Duodenal mucosa (tissue), 2 donors: Measurements from ENCODE around the gene MLPH.

Experiments
- H3K27ac ChIP-seq: one replicate; pipeline ENCODE4 v1.7.0; 2013; ENCODE audit warnings: low read depth, low read length
- H3K27me3 ChIP-seq, 2 donors: one replicate each; pipeline ENCODE4 v1.7.0; 2013; ENCODE audit warnings: low read length in 2 of 2, control low read depth in 1 of 2; ENCODE audit not compliant: insufficient read depth in 2 of 2, control insufficient read depth in 1 of 2
- H3K36me3 ChIP-seq, 2 donors: one replicate each; pipeline ENCODE4 v1.7.0; 2013; ENCODE audit warnings: low read length in 2 of 2, control low read depth in 1 of 2; ENCODE audit not compliant: insufficient read depth in 2 of 2, control insufficient read depth in 1 of 2
- H3K4me1 ChIP-seq, 2 donors: one replicate each; pipeline ENCODE4 v1.7.0; 2013; ENCODE audit warnings: low read length in 2 of 2, control low read depth in 1 of 2; ENCODE audit not compliant: insufficient read depth in 2 of 2, control insufficient read depth in 1 of 2
- H3K4me3 ChIP-seq, 2 donors: one replicate each; pipeline ENCODE4 v1.7.0; 2013; ENCODE audit warnings: low read length in 2 of 2, low read depth in 1 of 2
- H3K9ac ChIP-seq, 2 donors: one replicate each; pipeline ENCODE4 v1.7.0; 2013; ENCODE audit warnings: low read length in 2 of 2, low read depth in 1 of 2
- H3K9me3 ChIP-seq, 2 donors: one replicate each; pipeline ENCODE4 v1.7.0; 2013; ENCODE audit warnings: low read length in 2 of 2, control low read depth in 1 of 2; ENCODE audit not compliant: control insufficient read depth in 1 of 2

MLPH gene

DNA sequence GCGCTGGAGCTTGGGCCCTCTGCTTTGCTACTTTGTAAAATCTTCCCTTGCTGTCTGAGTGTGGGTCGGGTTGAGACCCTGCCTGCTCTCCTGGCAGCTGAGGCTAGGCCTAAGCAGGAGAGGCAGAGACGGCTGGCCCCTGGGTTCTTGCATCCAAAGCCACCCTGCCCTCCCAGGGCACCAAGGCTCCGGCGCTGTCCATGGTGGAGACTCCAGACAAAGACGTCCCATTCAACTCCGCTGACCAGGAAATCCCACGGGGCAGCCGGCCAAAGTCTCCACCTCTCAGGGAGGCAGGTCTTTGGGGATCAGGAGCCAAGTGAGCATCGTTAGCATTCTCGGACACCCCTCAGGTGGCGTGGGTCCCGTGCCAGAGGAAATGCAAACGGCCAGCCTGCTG is 76.8 kb downstream of the MLPH start:
- peaks cover 0 to 1% of the 10 kb centered on the region in 2 donors for H3K9me3 ChIP-seq
- no peak overlapping the region for H3K27ac ChIP-seq
- peaks cover 8 to 11% of the 10 kb centered on the region in 2 donors for H3K27me3 ChIP-seq
- no peaks in the 10 kb centered on the region for H3K4me1 ChIP-seq
- no peaks in the 10 kb centered on the region for H3K36me3 ChIP-seq
- no peak overlapping the region for H3K9ac ChIP-seq
- H3K4me3 ChIP-seq, result no peak overlapping the region

DNA sequence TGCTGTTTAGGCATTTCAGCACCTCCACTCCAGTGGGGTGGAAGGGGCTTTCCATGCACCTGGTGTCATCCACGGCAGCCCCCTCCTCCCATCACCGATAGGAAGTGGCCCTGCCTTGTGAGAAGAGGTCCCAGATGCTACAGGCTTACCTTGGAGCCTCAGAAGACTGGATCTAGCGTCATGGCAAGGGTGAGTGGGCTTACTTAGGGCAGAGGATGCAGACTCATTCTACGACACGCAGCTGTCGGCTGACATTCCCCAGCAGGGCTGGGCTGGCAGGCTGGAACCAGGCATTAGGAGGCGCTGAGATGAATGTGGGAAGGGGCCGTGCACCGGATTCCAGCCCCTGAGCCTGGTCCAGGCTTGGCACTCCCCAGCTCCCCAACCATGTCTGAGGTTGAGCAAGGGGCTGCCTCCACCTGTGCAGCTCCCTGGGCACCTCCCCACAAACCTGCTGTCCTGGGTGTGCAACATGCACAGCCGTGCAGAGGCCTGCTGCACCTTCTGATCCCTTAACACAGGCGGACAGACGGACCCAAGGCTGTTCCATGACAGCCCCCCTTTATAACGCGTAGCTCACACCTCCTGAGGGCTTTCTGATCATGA is 77.6 kb downstream of the MLPH start:
- Histone ChIP-seq H3K27ac (no peak overlapping the region), H3K9me3 (peaks cover 0 to 4% of the 10 kb centered on the region in 2 donors), H3K4me3 (no peak overlapping the region), H3K9ac (no peak overlapping the region), H3K4me1 (no peaks in the 10 kb centered on the region), H3K27me3 (peaks cover 8 to 11% of the 10 kb centered on the region in 2 donors), H3K36me3 (no peaks in the 10 kb centered on the region)

DNA sequence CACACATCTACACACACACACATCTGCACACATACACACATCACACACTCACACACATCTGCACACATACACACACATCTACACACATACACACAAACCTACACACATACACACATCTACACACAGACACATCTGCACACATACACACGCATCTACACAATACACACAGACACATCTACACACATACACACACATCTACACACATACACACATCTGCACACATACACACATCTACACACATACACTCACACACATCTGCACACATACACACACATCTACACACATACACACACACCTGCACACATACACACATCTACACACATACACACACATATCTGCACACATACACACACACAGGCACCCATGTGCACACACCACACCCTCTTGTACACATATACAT is 78.9 kb downstream of the MLPH start:
- H3K27me3 ChIP-seq, result peaks cover 8 to 11% of the 10 kb centered on the region in 2 donors
- H3K9ac ChIP-seq, result no peak overlapping the region

DNA sequence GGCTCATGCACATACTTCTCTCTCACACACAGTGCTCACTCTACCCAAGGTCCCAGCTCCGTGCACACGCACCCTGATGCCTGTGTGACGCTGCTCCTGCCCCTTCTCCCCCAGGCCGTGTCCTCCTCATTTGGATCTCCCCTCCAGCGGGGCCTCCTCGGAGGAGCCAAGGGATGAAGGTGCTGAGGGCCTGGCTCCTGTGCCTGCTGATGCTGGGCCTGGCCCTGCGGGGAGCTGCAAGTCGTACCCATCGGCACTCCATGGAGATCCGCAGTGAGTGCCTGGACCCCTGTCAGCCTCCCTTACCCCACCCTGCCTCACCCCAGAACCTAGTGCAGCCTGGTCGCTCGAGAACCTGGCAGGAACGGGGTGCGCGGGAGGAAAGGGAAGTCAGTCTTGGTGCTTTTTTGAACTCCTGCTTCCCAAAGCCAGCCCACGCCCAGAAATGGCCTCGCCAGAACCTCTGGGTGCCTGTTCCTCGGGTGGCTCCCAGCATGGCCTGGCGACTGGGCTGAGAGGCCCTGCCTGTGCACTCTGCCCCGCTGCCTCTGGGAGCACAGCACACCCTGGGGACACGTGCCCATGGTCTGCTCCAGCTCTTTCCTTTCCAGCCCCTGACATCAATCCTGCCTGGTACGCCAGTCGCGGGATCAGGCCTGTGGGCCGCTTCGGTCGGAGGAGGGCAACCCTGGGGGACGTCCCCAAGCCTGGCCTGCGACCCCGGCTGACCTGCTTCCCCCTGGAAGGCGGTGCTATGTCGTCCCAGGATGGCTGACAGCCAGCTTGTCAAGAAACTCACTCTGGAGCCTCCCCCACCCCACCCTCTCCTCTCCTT is 79.6 kb downstream of the MLPH start, which contains the start of gene PRLH:
TSS of gene PRLH (plus strand) at position 174 of the 835 bp plus-strand sequence. CDS start at position 174, 0 bp downstream.
- peaks cover 8 to 11% of the 10 kb centered on the region in 2 donors for H3K27me3 ChIP-seq
- H3K4me1 ChIP-seq, result no peaks in the 10 kb centered on the region
- no peak within 1 kb of the TSS for H3K4me3 ChIP-seq
- H3K9me3 ChIP-seq, result peaks cover 0 to 4% of the 10 kb centered on the region in 2 donors
- no peak within 1 kb of the TSS for H3K27ac ChIP-seq
- no peaks in the 10 kb centered on the region for H3K36me3 ChIP-seq
- H3K9ac ChIP-seq, result no peak within 1 kb of the TSS

More for the DNA sequence above, 78.9 kb downstream of the MLPH start:
- no peaks in the 10 kb centered on the region for H3K4me1 ChIP-seq
- H3K27ac ChIP-seq, result no peak overlapping the region
- no peak overlapping the region for H3K4me3 ChIP-seq
- no peaks in the 10 kb centered on the region for H3K36me3 ChIP-seq
- peaks cover 0 to 4% of the 10 kb centered on the region in 2 donors for H3K9me3 ChIP-seq

DNA sequence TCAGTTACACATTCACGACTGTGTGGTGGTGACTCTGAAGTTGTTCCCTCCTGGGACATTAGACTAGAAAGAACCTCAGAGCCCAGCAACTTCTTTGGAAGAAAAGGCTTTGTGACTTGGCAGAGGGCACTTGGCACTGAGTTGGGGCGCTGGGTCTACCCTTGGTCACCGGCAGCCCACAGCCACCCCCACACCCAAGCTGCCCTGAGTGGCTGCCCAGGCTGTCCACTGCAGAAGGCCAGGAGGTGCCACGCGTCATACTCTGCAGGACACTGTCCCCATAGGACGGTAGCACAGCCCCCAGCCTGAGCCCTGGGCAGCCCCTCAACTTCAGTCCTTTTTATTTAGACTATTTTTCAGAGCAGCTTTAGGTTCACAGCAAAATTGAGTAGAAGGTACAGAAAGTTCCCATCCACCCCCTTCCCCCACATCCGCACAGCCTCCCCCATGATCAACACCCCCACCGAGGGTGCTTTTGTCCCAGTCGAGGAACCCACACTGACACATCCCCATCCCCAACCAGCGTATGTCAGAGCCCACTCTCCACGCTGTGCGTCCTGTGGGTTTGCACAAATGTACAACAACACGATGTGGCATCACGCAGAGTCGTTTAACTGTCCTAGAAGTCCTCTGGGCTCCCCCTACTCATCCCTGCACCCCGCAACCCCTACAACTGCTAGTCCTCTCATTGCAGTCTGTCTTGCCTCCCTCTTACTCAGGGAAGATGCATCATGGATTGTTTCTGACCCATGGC is 80.4 kb downstream of the MLPH start:
- no peaks in the 10 kb centered on the region for H3K36me3 ChIP-seq
- H3K9me3 ChIP-seq, result peaks cover 0 to 4% of the 10 kb centered on the region in 2 donors
- peaks cover 8 to 11% of the 10 kb centered on the region in 2 donors for H3K27me3 ChIP-seq
- no peak overlapping the region for H3K27ac ChIP-seq
- peaks cover 0 to 5% of the 10 kb centered on the region in 2 donors for H3K4me1 ChIP-seq
- no peak overlapping the region for H3K9ac ChIP-seq
- H3K4me3 ChIP-seq, result no peak overlapping the region

DNA sequence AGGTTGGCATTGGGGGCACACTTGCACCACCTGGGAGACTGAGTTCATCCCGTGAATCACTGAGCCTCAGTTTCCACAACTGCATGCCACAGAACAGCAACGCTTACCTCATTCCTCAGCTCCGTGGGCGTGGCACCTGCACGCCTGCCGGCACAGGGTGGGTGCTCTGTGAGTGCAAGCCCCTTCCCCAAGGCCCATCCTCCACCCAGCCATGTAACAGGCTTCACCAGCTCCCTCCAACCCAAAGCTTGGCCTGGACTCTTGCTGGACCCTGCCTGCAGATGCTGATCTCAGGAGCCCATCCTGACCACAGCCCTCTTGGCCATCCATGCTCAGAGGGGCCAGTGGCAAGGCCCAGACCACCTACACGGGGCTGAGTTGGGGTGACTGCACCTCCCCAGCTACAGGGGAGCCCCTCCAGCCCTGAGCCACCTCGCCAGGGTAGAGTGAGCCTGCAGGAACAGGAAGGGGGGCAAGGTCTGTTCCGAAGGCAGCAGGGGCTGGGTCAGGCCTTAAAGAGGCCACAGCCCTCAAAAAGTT is 81.1 kb downstream of the MLPH start:
- Histone ChIP-seq H3K4me1 (peaks cover 0 to 9% of the 10 kb centered on the region in 2 donors), H3K27me3 (peaks cover 8 to 11% of the 10 kb centered on the region in 2 donors), H3K9me3 (peaks cover 0 to 4% of the 10 kb centered on the region in 2 donors)

DNA sequence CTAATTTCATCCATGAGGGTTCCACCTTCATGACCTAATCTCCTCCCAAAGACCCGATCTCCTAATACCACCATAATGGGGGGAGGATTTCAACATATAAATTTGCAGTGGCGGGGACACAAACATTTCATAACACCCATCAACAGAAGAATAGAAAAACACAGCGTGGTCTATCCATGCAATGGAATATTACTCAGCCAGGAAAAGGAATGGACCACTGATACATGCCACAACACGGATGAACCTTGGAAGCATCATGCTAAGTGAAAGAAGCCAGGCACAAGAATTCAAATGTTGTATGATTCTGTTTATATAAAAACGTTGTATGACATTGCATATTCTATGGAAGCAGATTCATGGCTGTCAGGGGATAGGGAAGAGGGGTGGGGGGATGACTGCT is 82.0 kb downstream of the MLPH start:
- Histone ChIP-seq H3K36me3 (no peaks in the 10 kb centered on the region), H3K27ac (no peak overlapping the region), H3K4me1 (peaks cover 0 to 9% of the 10 kb centered on the region in 2 donors), H3K27me3 (peaks cover 6 to 7% of the 10 kb centered on the region in 2 donors), H3K9ac (no peak overlapping the region), H3K4me3 (no peak overlapping the region), H3K9me3 (peaks cover 0 to 4% of the 10 kb centered on the region in 2 donors)

More for the DNA sequence above, 81.1 kb downstream of the MLPH start:
- Histone ChIP-seq H3K27ac (no peak overlapping the region), H3K4me3 (no peak overlapping the region), H3K9ac (no peak overlapping the region), H3K36me3 (no peaks in the 10 kb centered on the region)

DNA sequence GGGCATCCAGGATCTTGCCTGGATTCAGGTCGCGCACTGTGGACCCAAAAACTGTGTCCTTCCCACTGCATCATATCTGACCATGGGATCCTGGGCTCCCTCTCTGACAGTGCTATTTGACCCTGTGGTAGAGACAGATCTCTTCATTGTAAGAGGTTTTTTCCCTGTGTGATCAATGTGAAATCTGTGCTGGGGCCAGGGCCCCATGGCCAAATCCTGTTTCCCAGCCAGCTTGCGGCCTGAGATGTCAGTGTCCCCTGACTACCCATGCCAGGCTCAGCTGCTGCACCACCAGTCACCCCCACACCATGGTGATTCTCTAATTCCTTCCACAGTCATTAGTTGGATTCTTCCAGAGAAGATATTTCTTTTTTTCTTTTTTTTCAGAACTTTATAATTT is 82.8 kb downstream of the MLPH start:
- Histone ChIP-seq H3K9me3 (peaks cover 0 to 4% of the 10 kb centered on the region in 2 donors), H3K27ac (no peak overlapping the region), H3K27me3 (no peaks in the 10 kb centered on the region), H3K9ac (no peak overlapping the region), H3K4me1 (peaks cover 0 to 9% of the 10 kb centered on the region in 2 donors), H3K36me3 (no peaks in the 10 kb centered on the region), H3K4me3 (no peak overlapping the region)

DNA sequence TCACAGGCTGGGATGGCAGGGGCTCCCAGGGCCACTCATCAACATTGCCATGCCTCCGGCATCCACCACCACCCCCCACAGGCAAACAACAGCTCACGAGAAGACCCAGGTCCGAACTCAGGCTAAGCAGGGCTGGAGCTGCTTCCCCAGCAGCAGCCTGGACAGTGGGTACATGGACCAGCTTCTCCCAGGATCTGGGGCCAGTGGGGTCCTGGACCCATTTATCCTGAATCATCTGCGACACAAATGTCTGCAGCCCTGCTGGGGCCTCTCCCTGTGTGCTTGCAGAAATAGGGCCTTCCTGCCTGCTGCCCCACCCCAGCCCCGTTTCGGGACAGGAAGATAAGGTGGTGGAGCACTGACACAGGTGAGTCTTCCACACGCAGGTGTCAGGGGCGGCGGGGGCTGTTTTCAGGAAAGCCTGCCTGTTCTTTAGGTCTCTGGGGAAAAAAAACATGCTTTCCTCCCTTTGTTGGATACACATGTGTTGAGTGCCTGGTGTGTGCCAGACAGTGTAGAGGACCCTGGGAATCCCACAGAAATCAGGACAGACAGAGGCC is 83.8 kb downstream of the MLPH start:
- no peak overlapping the region for H3K27ac ChIP-seq
- H3K27me3 ChIP-seq, result no peaks in the 10 kb centered on the region
- no peak overlapping the region for H3K9ac ChIP-seq
- H3K4me1 ChIP-seq, result peaks cover 0 to 13% of the 10 kb centered on the region in 2 donors
- no peaks in the 10 kb centered on the region for H3K36me3 ChIP-seq
- no peak overlapping the region for H3K4me3 ChIP-seq
- H3K9me3 ChIP-seq, result peaks cover 0 to 4% of the 10 kb centered on the region in 2 donors
